Upper lobe of left lung (tissue), 6 donors: ENCODE data around the gene SHISA5. TPM values are rescaled to one million over a fixed set of nuclear protein-coding genes. Genes with fewer than 3 reads are reported as not detected.

Source experiments
- ATAC-seq, 2 donors: fragments of 200-7000 bp; cut with Tn5 transposase; one replicate each; pipeline ENCODE4 v1.9.1; 2022; ENCODE audit warnings: mild to moderate bottlenecking in 2 of 2, moderate library complexity in 2 of 2; ENCODE audit not compliant: low FRiP score in 2 of 2
- DNase-seq, 2 donors: peaks; one replicate each; pipeline ENCODE4 v3.0.0-alpha.2; 2019 to 2020
- H3K27ac ChIP-seq, 4 donors: fragments of 200-600 bp; sonication (generic); one replicate each; pipeline ENCODE4 v1.5.1; 2016 to 2019
- H3K27me3 ChIP-seq, 4 donors: fragments of 200-600 bp; sonication (generic); one replicate each; pipeline ENCODE4 v1.5.1; 2017 to 2019
- H3K36me3 ChIP-seq, 4 donors: fragments of 200-600 bp; sonication (generic); one replicate each; pipeline ENCODE4 v1.5.1; 2016 to 2019
- H3K4me1 ChIP-seq, 4 donors: fragments of 200-600 bp; sonication (generic); one replicate each; pipeline ENCODE4 v1.5.1; 2018 to 2019
- H3K4me3 ChIP-seq, 4 donors: fragments of 200-600 bp; sonication (generic); one replicate each; pipeline ENCODE4 v1.5.1; 2017 to 2019; ENCODE audit warnings: mild to moderate bottlenecking in 2 of 4, moderate library complexity in 1 of 4
- H3K9me3 ChIP-seq, 4 donors: fragments of 200-600 bp; sonication (generic); one replicate each; pipeline ENCODE4 v1.5.1; 2018 to 2019
- CTCF ChIP-seq, 6 experiments: fragments of 450-650 bp in 4 of 6; fragments of 200-600 bp in 2 of 6; sonication (generic) in 2 of 6; IDR thresholded peaks; one replicate each; pipeline ENCODE4 v1.5.1; 2016 to 2019; ENCODE audit warnings: antibody characterized with exemption in 6 of 6
- EP300 ChIP-seq, 4 donors: sonication (generic); formaldehyde crosslinking; IDR thresholded peaks; one replicate each; pipeline ENCODE4 v1.5.1; 2017; ENCODE audit warnings: antibody characterized with exemption in 4 of 4, control low read depth in 2 of 4
- POLR2A ChIP-seq, 4 donors: fragments of 450-650 bp; IDR thresholded peaks; one replicate each; pipeline ENCODE4 v1.5.1; 2016 to 2017; ENCODE audit warnings: antibody characterized with exemption in 4 of 4, mild to moderate bottlenecking in 2 of 4
- POLR2AphosphoS5 ChIP-seq, 2 donors: sonication (generic); formaldehyde crosslinking; IDR thresholded peaks; one replicate each; pipeline ENCODE4 v1.5.1; 2017; ENCODE audit warnings: antibody characterized with exemption in 2 of 2
- WGBS, 2 donors: methylation state at CpG; one replicate each; pipeline ENCODE4 v1.1.5; 2017 to 2018; 5-methylcytosine and 5-hydroxymethylcytosine counted together
- total RNA-seq, 6 donors: library from RNA; depleted of rRNA in 4 of 6; stranded (reverse); fragments of >200 nt in 4 of 6; gene quantifications; one replicate each; pipeline versions ENCODE4 v1.1.0 to v1.2.1, GENCODE V29; 2016 to 2021
- donor health status: DM: no; HTN: no; CAD: no; lungs with moderate emphysema.
- donor health status: DM: no; HTN: yes; CAD: no; lungs with severe emphysema.

SHISA5 gene
- total RNA-seq, 6 donors from 2014 or later: 67.1 to 228 (median 148) TPM

- DNase-seq (peak in 1 of 2 donors; percentile 69), ATAC-seq (no peak)
- no peak for TF ChIP-seq CTCF (IDR thresholded peaks at IDR 0.05)
- TF ChIP-seq POLR2A (IDR thresholded peaks at IDR 0.05): no peak
- no peak for TF ChIP-seq POLR2AphosphoS5 (IDR thresholded peaks at IDR 0.05)
- TF ChIP-seq EP300 (IDR thresholded peaks at IDR 0.05): no peak
- no peaks in the 10 kb centered on the region for H3K27me3 ChIP-seq
- H3K36me3 ChIP-seq: peaks cover 0 to 13% (median 0%) of the 10 kb centered on the region in 4 donors
- no peaks in the 10 kb centered on the region for H3K9me3 ChIP-seq
- no peak overlapping the region for H3K27ac ChIP-seq
- WGBS, 2 donors: 94 to 100% methylated on average over 1 to 4 of the region's 6 CpGs
- no peaks in the 10 kb centered on the region for H3K4me1 ChIP-seq
- H3K4me3 ChIP-seq: no peak overlapping the region
These were observed 17.7 kb upstream of the SHISA5 start for GRCh38 chr3:48521635-48522034.

- no peak overlapping the region for H3K27ac ChIP-seq
- H3K4me1 ChIP-seq: no peaks in the 10 kb centered on the region
- no peaks in the 10 kb centered on the region for H3K9me3 ChIP-seq
- H3K4me3 ChIP-seq: no peak overlapping the region
- no peaks in the 10 kb centered on the region for H3K27me3 ChIP-seq
- TF ChIP-seq EP300 (IDR thresholded peaks at IDR 0.05) (no peak), POLR2A (IDR thresholded peaks at IDR 0.05) (no peak), CTCF (IDR thresholded peaks at IDR 0.05) (no peak), POLR2AphosphoS5 (IDR thresholded peaks at IDR 0.05) (no peak)
- H3K36me3 ChIP-seq: peaks cover 0 to 13% (median 0%) of the 10 kb centered on the region in 4 donors
- DNase-seq (no peak), ATAC-seq (no peak)
- 92 to 95% methylated on average over 9 of the region's 9 CpGs for WGBS, 2 donors
These were observed 15.3 kb upstream of the SHISA5 start for GRCh38 chr3:48519277-48519643.

GRCh38 chr3:48518638-48519276 lies 14.8 kb upstream of the SHISA5 start:
- TF ChIP-seq CTCF (IDR thresholded peaks at IDR 0.05): no peak
- no peak for TF ChIP-seq POLR2A (IDR thresholded peaks at IDR 0.05)
- no peak for TF ChIP-seq POLR2AphosphoS5 (IDR thresholded peaks at IDR 0.05)
- TF ChIP-seq EP300 (IDR thresholded peaks at IDR 0.05): no peak
- DNase-seq: no peak
- no peaks in the 10 kb centered on the region for H3K9me3 ChIP-seq
- no peaks in the 10 kb centered on the region for H3K27me3 ChIP-seq
- peaks cover 0 to 13% (median 0%) of the 10 kb centered on the region in 4 donors for H3K36me3 ChIP-seq
- no peaks in the 10 kb centered on the region for H3K4me1 ChIP-seq
- WGBS, 2 donors: 64 to 66% methylated on average over 7 to 11 of the region's 12 CpGs
- ATAC-seq: no peak
- no peak overlapping the region for H3K27ac ChIP-seq
- no peak overlapping the region for H3K4me3 ChIP-seq

- no peak for ATAC-seq
- Histone ChIP-seq H3K27me3 (no peaks in the 10 kb centered on the region), H3K4me1 (no peaks in the 10 kb centered on the region), H3K27ac (no peak overlapping the region), H3K9me3 (no peaks in the 10 kb centered on the region), H3K4me3 (no peak overlapping the region), H3K36me3 (peaks cover 0 to 10% (median 0%) of the 10 kb centered on the region in 4 donors)
- TF ChIP-seq POLR2A (IDR thresholded peaks at IDR 0.05) (no peak), POLR2AphosphoS5 (IDR thresholded peaks at IDR 0.05) (no peak), CTCF (IDR thresholded peaks at IDR 0.05) (no peak), EP300 (IDR thresholded peaks at IDR 0.05) (no peak)
- 86 to 91% methylated on average over 6 of the region's 6 CpGs for WGBS, 2 donors
- no peak for DNase-seq
These were observed 14.1 kb upstream of the SHISA5 start for GRCh38 chr3:48518069-48518468.

GRCh38 chr3:48516571-48516970 lies 12.6 kb upstream of the SHISA5 start:
- Histone ChIP-seq H3K4me1 (no peaks in the 10 kb centered on the region), H3K4me3 (no peak overlapping the region), H3K27me3 (no peaks in the 10 kb centered on the region), H3K36me3 (peaks cover 0 to 10% (median 0%) of the 10 kb centered on the region in 4 donors), H3K27ac (no peak overlapping the region), H3K9me3 (no peaks in the 10 kb centered on the region)
- WGBS, 2 donors: 55 to 74% methylated on average over 8 of the region's 8 CpGs
- TF ChIP-seq POLR2AphosphoS5 (IDR thresholded peaks at IDR 0.05) (no peak), POLR2A (IDR thresholded peaks at IDR 0.05) (no peak), CTCF (IDR thresholded peaks at IDR 0.05) (no peak), EP300 (IDR thresholded peaks at IDR 0.05) (no peak)
- ATAC-seq (no peak), DNase-seq (no peak)
